ENCODE results near the gene DYRK1A.
A peak's percentile ranks its signal among the peaks of the same experiment; 100 is the strongest.

Gene DYRK1A

GRCh38 chr21:37473491-37473890, 106.9 kb downstream of the DYRK1A start:
- Mint-ChIP-seq H3K4me1 (peaks cover 75% of the 10 kb centered on the region), H3K36me3 (ENCODE audit: insufficient read depth) (peaks cover 19% of the 10 kb centered on the region), H3K27ac (ENCODE audit: low read depth) (peak overlapping the region; percentile 22), H3K27me3 (no peaks in the 10 kb centered on the region), H3K4me3 (no peak overlapping the region), H3K9me3 (no peaks in the 10 kb centered on the region)
- DNase-seq (ENCODE audit: low spot score in 2 of 2) (no peak), ATAC-seq (replicated peaks; ENCODE audit: extremely low read depth, poor library complexity, severe bottlenecking) (no peak)

GRCh38 chr21:37474342-37474741, 107.8 kb downstream of the DYRK1A start:
- H3K27me3 Mint-ChIP-seq: no peaks in the 10 kb centered on the region
- peaks cover 66% of the 10 kb centered on the region for H3K4me1 Mint-ChIP-seq
- DNase-seq (ENCODE audit: low spot score in 2 of 2) (no peak), ATAC-seq (replicated peaks; ENCODE audit: extremely low read depth, poor library complexity, severe bottlenecking) (no peak)
- peaks cover 16% of the 10 kb centered on the region for H3K36me3 Mint-ChIP-seq (ENCODE audit: insufficient read depth)
- peak overlapping the region; percentile 68 for H3K27ac Mint-ChIP-seq (ENCODE audit: low read depth)
- H3K4me3 Mint-ChIP-seq: no peak overlapping the region
- H3K9me3 Mint-ChIP-seq: no peaks in the 10 kb centered on the region

DNA sequence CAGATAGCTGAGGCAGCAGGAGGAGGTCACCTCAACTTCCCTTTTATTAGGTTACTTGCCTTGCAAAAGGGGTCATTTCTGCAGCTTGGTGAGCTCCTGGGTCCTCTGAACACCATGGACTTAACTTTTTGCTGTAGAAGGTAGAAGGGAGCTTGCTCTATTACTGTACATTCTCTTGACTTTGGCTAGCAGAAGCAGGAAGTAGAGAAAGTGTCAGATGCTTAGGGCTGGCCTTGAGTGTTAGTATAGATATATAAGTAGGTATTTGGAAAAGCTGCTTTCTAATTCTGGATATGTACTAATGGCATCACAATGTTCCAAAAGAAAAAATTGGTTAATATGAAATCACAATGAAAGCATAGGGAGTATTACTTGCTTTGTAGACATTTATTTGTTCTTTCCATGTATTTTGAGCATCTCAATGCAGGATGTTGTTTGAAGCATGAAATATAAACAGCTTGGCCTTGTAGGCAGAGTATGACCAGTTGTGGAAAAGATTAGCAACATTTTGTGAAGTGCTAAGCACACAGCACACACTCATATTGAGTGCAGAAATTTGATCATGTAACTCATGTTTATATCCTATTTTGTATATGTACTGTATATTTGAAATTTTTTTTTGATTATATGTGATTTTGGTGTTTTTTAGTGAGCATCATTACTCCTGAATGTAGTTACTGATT, 108.8 kb downstream of the DYRK1A start:
- no peaks in the 10 kb centered on the region for H3K9me3 Mint-ChIP-seq
- H3K36me3 Mint-ChIP-seq (ENCODE audit: insufficient read depth): peaks cover 16% of the 10 kb centered on the region
- ATAC-seq (replicated peaks; ENCODE audit: extremely low read depth, poor library complexity, severe bottlenecking): peak; percentile 62
- no peaks in the 10 kb centered on the region for H3K27me3 Mint-ChIP-seq
- H3K27ac Mint-ChIP-seq (ENCODE audit: low read depth): peak overlapping the region; percentile 68
- H3K4me1 Mint-ChIP-seq: peaks cover 58% of the 10 kb centered on the region
- H3K4me3 Mint-ChIP-seq: no peak overlapping the region
- DNase-seq (ENCODE audit: low spot score in 2 of 2): no peak

DNA sequence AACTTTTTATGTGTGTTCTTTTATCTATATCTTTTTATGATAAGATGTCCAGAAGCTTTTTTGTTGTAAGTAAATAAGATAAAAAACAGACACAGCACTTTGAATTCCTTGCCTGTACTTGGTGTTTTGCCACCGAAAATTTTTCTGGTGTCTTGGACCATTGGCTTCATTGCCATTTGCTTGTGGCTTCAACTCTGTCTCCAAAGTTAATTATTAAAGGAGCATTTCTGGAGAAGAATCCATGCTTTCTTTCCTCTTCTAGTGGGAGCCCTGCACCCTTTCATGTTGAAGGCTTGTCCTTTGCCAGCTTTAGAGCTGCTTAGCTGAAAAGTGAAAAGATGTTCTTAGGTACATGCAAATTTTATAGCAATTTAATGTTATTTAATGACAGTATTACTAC, 112.2 kb downstream of the DYRK1A start:
- DNase-seq (ENCODE audit: low spot score in 2 of 2): no peak
- peaks cover 34% of the 10 kb centered on the region for H3K36me3 Mint-ChIP-seq (ENCODE audit: insufficient read depth)
- no peaks in the 10 kb centered on the region for H3K9me3 Mint-ChIP-seq
- no peaks in the 10 kb centered on the region for H3K27me3 Mint-ChIP-seq
- ATAC-seq (replicated peaks; ENCODE audit: extremely low read depth, poor library complexity, severe bottlenecking): no peak
- H3K27ac Mint-ChIP-seq (ENCODE audit: low read depth): no peak overlapping the region
- no peak overlapping the region for H3K4me3 Mint-ChIP-seq
- H3K4me1 Mint-ChIP-seq: peaks cover 39% of the 10 kb centered on the region

DNA sequence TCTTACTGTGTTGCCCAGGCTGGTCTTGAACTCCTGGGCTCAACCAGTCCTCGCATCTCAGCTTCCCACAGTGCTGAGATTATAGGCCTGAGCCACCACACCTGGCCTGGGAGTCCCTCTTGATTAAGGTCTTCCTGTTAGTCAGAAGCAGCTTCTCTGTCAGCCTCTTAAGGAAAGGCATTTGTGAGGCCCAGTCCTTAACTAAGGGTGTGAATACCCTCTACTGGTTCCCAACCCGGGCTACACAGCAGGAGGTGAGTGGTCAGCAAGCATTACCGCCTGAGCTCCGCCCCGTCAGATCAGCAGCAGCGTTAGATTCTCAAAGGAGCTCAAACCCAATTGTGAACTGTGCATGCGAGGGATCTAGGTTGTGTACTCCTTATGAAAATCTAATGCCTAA, 117.2 kb downstream of the DYRK1A start:
- DNase-seq (ENCODE audit: low spot score in 2 of 2) (no peak), ATAC-seq (replicated peaks; ENCODE audit: extremely low read depth, poor library complexity, severe bottlenecking) (no peak)
- Mint-ChIP-seq H3K27ac (ENCODE audit: low read depth) (no peak overlapping the region), H3K4me3 (no peak overlapping the region), H3K27me3 (no peaks in the 10 kb centered on the region), H3K4me1 (peaks cover 4% of the 10 kb centered on the region), H3K9me3 (no peaks in the 10 kb centered on the region), H3K36me3 (ENCODE audit: insufficient read depth) (peaks cover 41% of the 10 kb centered on the region)

DNA sequence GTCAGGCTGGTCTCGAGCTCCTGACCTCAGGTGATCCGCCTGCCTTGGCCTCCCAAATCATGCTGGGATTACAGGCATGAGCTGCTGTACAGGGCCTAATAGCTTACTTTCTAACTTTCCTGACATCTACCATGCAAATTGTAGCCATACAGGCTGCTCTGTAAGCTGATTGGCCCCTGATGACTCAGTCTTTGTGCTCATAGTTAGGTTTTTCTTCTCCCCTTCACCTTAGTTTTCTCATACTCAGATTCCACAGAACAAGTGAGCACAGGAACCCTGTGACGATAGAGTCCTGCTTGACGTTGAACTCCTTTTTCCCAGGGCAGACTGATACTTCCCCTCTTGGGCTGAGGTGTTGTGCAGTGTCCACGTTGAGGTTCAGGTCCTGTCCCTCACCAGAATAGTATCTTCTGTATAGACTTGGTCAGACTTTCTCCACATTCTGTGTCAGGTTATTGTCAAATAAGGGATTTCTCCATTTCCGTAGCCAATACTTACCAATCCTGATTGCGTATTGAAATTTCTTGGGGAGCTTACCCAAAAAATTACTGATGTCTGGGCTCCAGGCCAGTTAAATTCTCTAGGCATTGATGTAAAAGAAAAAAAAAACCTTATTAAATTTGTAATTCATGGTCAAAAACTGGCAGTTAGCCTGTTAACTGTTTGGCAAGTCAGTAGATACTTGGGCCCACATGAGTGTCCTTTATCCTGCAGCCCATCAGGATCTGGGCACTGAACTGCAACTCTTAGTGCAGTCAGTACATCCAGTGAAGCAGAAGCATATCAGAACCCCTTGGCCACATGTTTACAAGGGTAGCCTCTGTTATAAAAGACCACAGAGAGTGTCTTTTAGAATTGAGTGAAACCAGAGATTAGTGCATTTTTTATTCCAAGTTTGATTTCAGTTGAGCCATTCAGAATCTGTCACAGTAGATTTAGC, 118.2 kb downstream of the DYRK1A start:
- no peak overlapping the region for H3K27ac Mint-ChIP-seq (ENCODE audit: low read depth)

DNA sequence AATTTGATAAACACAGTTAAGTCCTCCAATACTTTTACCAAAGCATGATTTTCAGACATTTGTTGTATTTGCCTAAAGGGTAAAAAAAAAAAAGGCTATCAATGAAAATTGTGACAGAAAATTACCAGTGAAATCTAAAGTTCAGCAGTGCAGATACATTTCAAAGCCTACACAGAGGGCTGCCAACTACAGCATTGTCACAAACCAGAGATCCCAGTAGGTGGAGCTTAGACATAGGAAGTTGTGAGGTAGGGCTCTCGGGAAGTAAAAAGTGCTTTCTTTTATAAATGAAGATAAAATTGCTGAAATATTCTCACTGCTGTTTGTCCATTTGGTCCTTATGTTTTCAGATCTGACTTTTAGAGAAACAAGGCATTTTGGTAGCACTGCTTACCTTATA, 123.0 kb downstream of the DYRK1A start:
- Mint-ChIP-seq H3K27me3 (no peaks in the 10 kb centered on the region), H3K4me1 (peaks cover 11% of the 10 kb centered on the region), H3K27ac (ENCODE audit: low read depth) (peak overlapping the region; percentile 24), H3K36me3 (ENCODE audit: insufficient read depth) (peaks cover 48% of the 10 kb centered on the region), H3K4me3 (no peak overlapping the region), H3K9me3 (no peaks in the 10 kb centered on the region)
- DNase-seq (ENCODE audit: low spot score in 2 of 2) (no peak), ATAC-seq (replicated peaks; ENCODE audit: extremely low read depth, poor library complexity, severe bottlenecking) (no peak)

More for the DNA sequence above, 118.2 kb downstream of the DYRK1A start:
- Mint-ChIP-seq H3K36me3 (ENCODE audit: insufficient read depth) (peaks cover 45% of the 10 kb centered on the region), H3K4me1 (peaks cover 4% of the 10 kb centered on the region), H3K4me3 (no peak overlapping the region), H3K9me3 (no peaks in the 10 kb centered on the region), H3K27me3 (no peaks in the 10 kb centered on the region)
- ATAC-seq (replicated peaks; ENCODE audit: extremely low read depth, poor library complexity, severe bottlenecking) (no peak), DNase-seq (ENCODE audit: low spot score in 2 of 2) (no peak)

GRCh38 chr21:37490084-37490483, 123.5 kb downstream of the DYRK1A start:
- Mint-ChIP-seq H3K4me3 (no peak overlapping the region), H3K27me3 (no peaks in the 10 kb centered on the region), H3K36me3 (ENCODE audit: insufficient read depth) (peaks cover 47% of the 10 kb centered on the region)

GRCh38 chr21:37496972-37497371, 130.4 kb downstream of the DYRK1A start:
- no peaks in the 10 kb centered on the region for H3K27me3 Mint-ChIP-seq
- ATAC-seq (replicated peaks; ENCODE audit: extremely low read depth, poor library complexity, severe bottlenecking): no peak
- H3K27ac Mint-ChIP-seq (ENCODE audit: low read depth): no peak overlapping the region
- H3K4me3 Mint-ChIP-seq: no peak overlapping the region
- peaks cover 29% of the 10 kb centered on the region for H3K4me1 Mint-ChIP-seq
- no peaks in the 10 kb centered on the region for H3K9me3 Mint-ChIP-seq
- peaks cover 36% of the 10 kb centered on the region for H3K36me3 Mint-ChIP-seq (ENCODE audit: insufficient read depth)
- DNase-seq (ENCODE audit: low spot score in 2 of 2): no peak

More at GRCh38 chr21:37490084-37490483, 123.5 kb downstream of the DYRK1A start:
- no peak for ATAC-seq (replicated peaks; ENCODE audit: extremely low read depth, poor library complexity, severe bottlenecking)
- no peak overlapping the region for H3K27ac Mint-ChIP-seq (ENCODE audit: low read depth)
- H3K9me3 Mint-ChIP-seq: no peaks in the 10 kb centered on the region
- DNase-seq (ENCODE audit: low spot score in 2 of 2): no peak
- H3K4me1 Mint-ChIP-seq: peaks cover 11% of the 10 kb centered on the region

DNA sequence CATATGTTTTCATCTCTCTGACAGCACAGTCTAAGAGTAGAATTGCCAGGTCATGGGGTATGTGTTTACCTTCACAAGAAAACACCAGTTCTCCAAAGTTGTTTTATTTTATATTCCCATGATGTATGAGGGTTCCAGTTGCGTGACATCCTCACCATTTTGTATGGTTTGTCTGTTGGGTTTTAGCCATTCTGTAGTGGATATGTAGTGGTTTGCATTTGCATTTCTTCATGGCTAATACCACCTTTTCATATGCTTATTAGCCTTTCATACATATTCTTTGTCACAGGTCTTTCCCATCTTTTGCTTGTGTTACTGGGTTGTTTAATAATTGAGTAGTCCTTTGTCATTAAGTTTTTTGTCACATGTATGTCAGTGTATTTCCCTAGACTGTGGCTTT, 132.1 kb downstream of the DYRK1A start:
- Mint-ChIP-seq H3K4me3 (no peak overlapping the region), H3K27me3 (no peaks in the 10 kb centered on the region), H3K4me1 (peaks cover 38% of the 10 kb centered on the region), H3K9me3 (no peaks in the 10 kb centered on the region), H3K27ac (ENCODE audit: low read depth) (no peak overlapping the region), H3K36me3 (ENCODE audit: insufficient read depth) (peaks cover 28% of the 10 kb centered on the region)
- DNase-seq (ENCODE audit: low spot score in 2 of 2) (no peak), ATAC-seq (replicated peaks; ENCODE audit: extremely low read depth, poor library complexity, severe bottlenecking) (no peak)

DNA sequence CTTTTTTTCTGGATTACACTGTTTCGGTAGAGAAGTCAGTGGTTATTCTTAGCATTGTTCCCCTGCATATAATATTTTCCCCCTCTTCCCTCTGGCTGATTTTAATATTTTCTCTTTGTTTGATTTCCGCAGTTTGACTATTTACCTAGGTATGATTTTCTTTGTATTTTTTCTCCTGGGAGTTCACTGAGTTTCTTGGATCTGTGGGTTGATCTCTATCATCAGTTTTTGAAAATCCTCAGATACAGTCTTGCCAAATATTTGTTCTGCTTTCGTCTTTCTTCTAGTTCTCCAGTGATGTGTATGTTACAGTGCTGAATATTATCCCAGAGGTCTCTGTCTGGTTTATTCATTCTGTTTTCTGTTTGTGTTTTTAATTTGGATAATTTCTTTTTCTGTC, 136.4 kb downstream of the DYRK1A start:
- no peak for ATAC-seq (replicated peaks; ENCODE audit: extremely low read depth, poor library complexity, severe bottlenecking)
- Mint-ChIP-seq H3K9me3 (no peaks in the 10 kb centered on the region), H3K4me3 (no peak overlapping the region), H3K27ac (ENCODE audit: low read depth) (peak overlapping the region; percentile 76), H3K4me1 (peaks cover 27% of the 10 kb centered on the region), H3K27me3 (no peaks in the 10 kb centered on the region), H3K36me3 (ENCODE audit: insufficient read depth) (peaks cover 25% of the 10 kb centered on the region)
- DNase-seq (ENCODE audit: low spot score in 2 of 2): no peak

- H3K9me3 Mint-ChIP-seq: no peaks in the 10 kb centered on the region
- DNase-seq (ENCODE audit: low spot score in 2 of 2) (no peak), ATAC-seq (replicated peaks; ENCODE audit: extremely low read depth, poor library complexity, severe bottlenecking) (no peak)
- no peaks in the 10 kb centered on the region for H3K27me3 Mint-ChIP-seq
- peaks cover 23% of the 10 kb centered on the region for H3K4me1 Mint-ChIP-seq
- peak overlapping the region; percentile 76 for H3K27ac Mint-ChIP-seq (ENCODE audit: low read depth)
- H3K4me3 Mint-ChIP-seq: no peak overlapping the region
- peaks cover 21% of the 10 kb centered on the region for H3K36me3 Mint-ChIP-seq (ENCODE audit: insufficient read depth)
These were observed 137.4 kb downstream of the DYRK1A start for GRCh38 chr21:37503848-37504467.
